B cell (primary cell): ENCODE results near the gene SIRT3. TPM values are rescaled to one million over a fixed set of nuclear protein-coding genes. Genes with fewer than 3 reads are reported as not detected.

ENCODE experiments used
- ATAC-seq: fragments of 200-7000 bp; cut with Tn5 transposase; one replicate; pipeline ENCODE4 v1.10.0; 2021; ENCODE audit warnings: low read depth, mild to moderate bottlenecking, moderate number of reproducible peaks, moderate library complexity
- CTCF ChIA-PET: fragments of 350-600 bp; sonication (Branson Sonifier 250); formaldehyde crosslinking; loops from one replicate; lab custom pipeline; 2021; ENCODE audit warnings: antibody characterized with exemption, inconsistent platforms; lab: Charles Lee
- POLR2A ChIA-PET: fragments of 350-600 bp; sonication (Branson Sonifier 250); formaldehyde crosslinking; loops from one replicate; lab custom pipeline; 2021; ENCODE audit warnings: antibody characterized with exemption; lab: Charles Lee
- DNase-seq: peaks from one replicate; pipeline ENCODE4 v3.0.0; 2013
- H2AFZ ChIP-seq: 2 replicates; pipeline ENCODE4 v1.6.1; 2012; ENCODE audit warnings: mild to moderate bottlenecking, low read depth, low read length; ENCODE audit not compliant: insufficient read depth, poor library complexity, severe bottlenecking
- H3K27ac ChIP-seq, 2 donors: 1 replicate in 1 of 2; 2 replicates in 1 of 2; pipeline ENCODE4 v1.5.1; 2012 to 2013; ENCODE audit warnings: low read length in 2 of 2, mild to moderate bottlenecking in 2 of 2, moderate library complexity in 1 of 2
- H3K27me3 ChIP-seq, 4 experiments: fragments of 200-600 bp in 1 of 4; sonication (generic) in 1 of 4; replicated peaks in 1 of 4; 1 replicate in 2 of 4; 2 replicates in 2 of 4; pipeline versions ENCODE4 v1.6.1 to v1.7.0; 2013 to 2016; ENCODE audit warnings: low read length in 3 of 4, mild to moderate bottlenecking in 2 of 4, mixed read lengths in 1 of 4, moderate library complexity in 1 of 4; ENCODE audit not compliant: insufficient read depth in 4 of 4, control insufficient read depth in 3 of 4; ENCODE audit errors: control extremely low read depth in 1 of 4
- H3K36me3 ChIP-seq, 2 experiments: replicated peaks in 1 of 2; 1 replicate in 1 of 2; 2 replicates in 1 of 2; pipeline versions ENCODE4 v1.6.1 to v1.7.1; 2013; ENCODE audit warnings: low read length in 1 of 2; ENCODE audit not compliant: insufficient read depth in 2 of 2, control insufficient read depth in 1 of 2; ENCODE audit errors: control extremely low read depth in 1 of 2, extremely low read depth in 1 of 2
- H3K4me1 ChIP-seq, 2 donors: fragments of 200-600 bp in 1 of 2; sonication (generic) in 1 of 2; 1 replicate in 1 of 2; 2 replicates in 1 of 2; pipeline versions ENCODE4 v1.5.1 to v1.6.1; 2013 to 2017; ENCODE audit warnings: low read length in 2 of 2; ENCODE audit not compliant: control insufficient read depth in 2 of 2, insufficient read depth in 2 of 2
- H3K4me2 ChIP-seq: replicated peaks from 2 replicates; pipeline ENCODE3; 2012; ENCODE audit warnings: mild to moderate bottlenecking, low read depth, low read length; ENCODE audit not compliant: poor library complexity, severe bottlenecking
- H3K4me3 ChIP-seq, 5 experiments: fragments of 200-600 bp in 1 of 5; sonication (generic) in 1 of 5; 1 replicate in 3 of 5; 2 replicates in 2 of 5; pipeline versions ENCODE4 v1.5.1 to v1.7.0; 2011 to 2016; ENCODE audit warnings: low read length in 4 of 5, mild to moderate bottlenecking in 4 of 5, low read depth in 2 of 5, control low read depth in 1 of 5, moderate library complexity in 1 of 5; ENCODE audit not compliant: insufficient read depth in 1 of 5; ENCODE audit errors: control extremely low read depth in 1 of 5, extremely low read depth in 1 of 5
- H3K79me2 ChIP-seq: fragments of 200-600 bp; sonication (generic); one replicate; pipeline ENCODE4 v1.6.0; 2016; ENCODE audit warnings: low read length; ENCODE audit not compliant: control insufficient read depth, insufficient read depth
- H3K9ac ChIP-seq: fragments of 200-600 bp; sonication (generic); 2 replicates; pipeline ENCODE4 v1.6.1; 2017; ENCODE audit warnings: mild to moderate bottlenecking, low read length, moderate library complexity
- H3K9me3 ChIP-seq, 3 donors: one replicate each; pipeline versions ENCODE4 v1.6.1 to v1.7.1; 2013; ENCODE audit warnings: low read length in 2 of 3; ENCODE audit not compliant: control insufficient read depth in 2 of 3, insufficient read depth in 1 of 3; ENCODE audit errors: control extremely low read depth in 1 of 3
- H4K20me1 ChIP-seq: 2 replicates; pipeline ENCODE4 v1.6.0; 2012; ENCODE audit warnings: mild to moderate bottlenecking, low read length; ENCODE audit not compliant: insufficient read depth, control insufficient read depth, poor library complexity, severe bottlenecking
- H3K27ac Mint-ChIP-seq: one replicate; pipeline ENCODE4 v1.8.0; 2021; ENCODE audit warnings: mixed read lengths
- H3K27me3 Mint-ChIP-seq: one replicate; pipeline ENCODE4 v1.8.0; 2021; ENCODE audit warnings: mixed read lengths
- H3K4me1 Mint-ChIP-seq: one replicate; pipeline ENCODE4 v1.8.0; 2021; ENCODE audit warnings: mixed read lengths
- H3K4me3 Mint-ChIP-seq: one replicate; pipeline ENCODE4 v1.8.0; 2021; ENCODE audit warnings: mixed read lengths
- H3K9me3 Mint-ChIP-seq: one replicate; pipeline ENCODE4 v1.8.0; 2022; ENCODE audit warnings: mixed read lengths; ENCODE audit not compliant: insufficient read depth
- CTCF ChIP-seq: fragments of 200-600 bp; IDR thresholded peaks from one replicate; pipeline ENCODE4 v1.8.0; 2022; ENCODE audit warnings: antibody characterized with exemption, mild to moderate bottlenecking
- EZH2 ChIP-seq: IDR thresholded peaks from 2 replicates; pipeline ENCODE4 v1.6.1; 2012; ENCODE audit warnings: borderline replicate concordance, low read depth, mild to moderate bottlenecking, moderate library complexity, low read length; ENCODE audit not compliant: insufficient read depth, poor library complexity, severe bottlenecking
- WGBS: methylation state at CpG from one replicate; pipeline ENCODE4 v1.1.5; 2013; ENCODE audit warnings: missing lambda C conversion rate; ENCODE audit not compliant: insufficient coverage; 5-methylcytosine and 5-hydroxymethylcytosine counted together
- intact Hi-C: fragments of 100-400 bp; cut with micrococcal nuclease; formaldehyde crosslinking; loops from one replicate; pipeline ENCODE4 v1.10.0; 2022
- polyA plus RNA-seq: library from polyadenylated mRNA; depleted of rRNA; stranded (reverse); fragments of >200 nt; gene quantifications from 2 replicates; pipeline ENCODE4 v1.2.3, GENCODE V29; 2012
- total RNA-seq, 2 donors: library from RNA; stranded (reverse); fragments of 120-200 nt in 1 of 2; gene quantifications; 1 replicate in 1 of 2; 2 replicates in 1 of 2; pipeline versions ENCODE4 v1.2.3 to v1.2.4, GENCODE V29; 2013 to 2022

Gene SIRT3
- total and polyA plus RNA-seq, 2 donors (not counting 1 experiment from before 2014, with no cell fraction given): 22.9 to 27.9 TPM

GRCh38 chr11:235609-235996 lies 539 bp downstream of the SIRT3 start:
- Histone ChIP-seq H3K9me3 (no peaks in the 10 kb centered on the region), H3K4me2 (peak overlapping the region; percentile 76), H4K20me1 (peaks cover 23% of the 10 kb centered on the region), H3K36me3 (peaks cover 4 to 18% of the 10 kb centered on the region in 2 experiments), H3K79me2 (peaks cover 44% of the 10 kb centered on the region), H3K27ac (peak overlapping the region; percentile 62 to 82), H3K4me3 (peak overlapping the region; percentile 62 to 84 (median 79)), H3K4me1 (peaks cover 18 to 22% of the 10 kb centered on the region in 2 donors), H3K27me3 (no peaks in the 10 kb centered on the region), H2AFZ (peak overlapping the region; percentile 92), H3K9ac (peak overlapping the region; percentile 80)
- no peak for TF ChIP-seq EZH2
- TF ChIP-seq CTCF: no peak
- WGBS: 7% methylated on average over 9 of the region's 13 CpGs
- Mint-ChIP-seq H3K27ac (peak overlapping the region; percentile 89), H3K4me1 (peaks cover 35% of the 10 kb centered on the region), H3K9me3 (no peaks in the 10 kb centered on the region), H3K27me3 (no peaks in the 10 kb centered on the region), H3K4me3 (peak overlapping the region; percentile 99)
- no peak for DNase-seq
- ChIA-PET CTCF (interaction anchor here (1.0 kb wide), 2 partner anchors 27 to 45 kb away, joined by 3 read pairs; no protein-coding TSS in a partner anchor), POLR2A (interaction anchor here (0.6 to 3.4 kb wide), 3 partner anchors 28 to 32 kb away, joined by 3 to 25 read pairs (median 12); partner anchors contain the start of genes BET1L and RIC8A)
- ATAC-seq: peak; percentile 3
- intact Hi-C loops: loop anchor here (5.0 kb wide), 1 partner anchor 52 kb away; the partner anchor contains the start of gene PGGHG

GRCh38 chr11:235180-235579 lies 962 bp downstream of the SIRT3 start:
- Mint-ChIP-seq H3K27me3 (no peaks in the 10 kb centered on the region), H3K4me1 (peaks cover 33% of the 10 kb centered on the region), H3K9me3 (no peaks in the 10 kb centered on the region), H3K27ac (peak overlapping the region; percentile 89), H3K4me3 (peak overlapping the region; percentile 99)
- Histone ChIP-seq H4K20me1 (peaks cover 23% of the 10 kb centered on the region), H3K9me3 (no peaks in the 10 kb centered on the region), H3K27me3 (no peaks in the 10 kb centered on the region), H3K36me3 (peaks cover 4 to 14% of the 10 kb centered on the region in 2 experiments), H3K9ac (peak overlapping the region; percentile 80), H3K4me2 (peak overlapping the region; percentile 76), H2AFZ (no peak overlapping the region), H3K4me3 (peak overlapping the region in 3 of 5 experiments; percentile 62 to 81 (median 75)), H3K4me1 (peaks cover 18 to 22% of the 10 kb centered on the region in 2 donors), H3K27ac (peak overlapping the region in 1 of 2 donors; percentile 82), H3K79me2 (peaks cover 41% of the 10 kb centered on the region)
- intact Hi-C loops: loop anchor here (5.0 kb wide), 1 partner anchor 52 kb away; the partner anchor contains the start of gene PGGHG
- POLR2A ChIA-PET: interaction anchor here (0.6 to 3.4 kb wide), 3 partner anchors 28 to 33 kb away, joined by 3 to 25 read pairs (median 12); partner anchors contain the start of genes BET1L and RIC8A
- TF ChIP-seq CTCF (no peak), EZH2 (no peak)
- DNase-seq (no peak), ATAC-seq (no peak)
- CTCF ChIA-PET: interaction anchor here (1.0 kb wide), 2 partner anchors 27 to 45 kb away, joined by 3 read pairs; no protein-coding TSS in a partner anchor
- 90% methylated on average over 7 of the region's 8 CpGs for WGBS
